ENCODE measurements around the gene SYNPO2L. TPM values are rescaled to one million over a fixed set of nuclear protein-coding genes. Genes with fewer than 3 reads are reported as not detected.

Gene SYNPO2L
- total RNA-seq, 4 donors from 2014 or later: 0.19 to 0.48 (median 0.24) TPM

- no peak for DNase-seq
- Histone ChIP-seq H3K36me3 (no peaks in the 10 kb centered on the region), H3K27ac (no peak overlapping the region), H3K9me3 (no peaks in the 10 kb centered on the region), H3K27me3 (no peaks in the 10 kb centered on the region), H3K4me3 (no peak overlapping the region), H3K4me1 (peaks cover 8 to 22% (median 12%) of the 10 kb centered on the region in 3 donors)
- TF ChIP-seq CTCF (IDR thresholded peaks at IDR 0.05) (peak; percentile 75 to 93 (median 90)), POLR2A (IDR thresholded peaks at IDR 0.05) (no peak)
- intact Hi-C loops (cut with DNase I): no loop called here
- WGBS, 2 donors: 7 to 20% methylated on average over 4 to 5 of the region's 5 CpGs
Measured at GRCh38 chr10:73644015-73644743, 11.7 kb downstream of the SYNPO2L start.

- H3K27ac ChIP-seq: no peak overlapping the region
- H3K36me3 ChIP-seq: no peaks in the 10 kb centered on the region
- no peaks in the 10 kb centered on the region for H3K27me3 ChIP-seq
- peaks cover 7 to 18% (median 12%) of the 10 kb centered on the region in 3 donors for H3K4me1 ChIP-seq
- no peak for DNase-seq
- no peaks in the 10 kb centered on the region for H3K9me3 ChIP-seq
- intact Hi-C loops (cut with DNase I): loop anchor here (2.0 kb wide), 1 partner anchor 113 kb away; no protein-coding TSS in a partner anchor
- TF ChIP-seq CTCF (IDR thresholded peaks at IDR 0.05) (no peak), POLR2A (IDR thresholded peaks at IDR 0.05) (no peak)
- H3K4me3 ChIP-seq: no peak overlapping the region
- 73 to 81% methylated on average over 2 of the region's 2 CpGs for WGBS, 2 donors
Measured at GRCh38 chr10:73643362-73643761, 12.5 kb downstream of the SYNPO2L start.

- 71% methylated on average over 4 to 7 of the region's 9 CpGs for WGBS, 2 donors
- H3K27ac ChIP-seq: no peak within 1 kb of the TSS
- no peak within 1 kb of the TSS for H3K4me3 ChIP-seq
- no peaks in the 10 kb centered on the region for H3K9me3 ChIP-seq
- intact Hi-C loops (cut with DNase I): loop anchor here (2.0 kb wide), 1 partner anchor 111 kb away; no protein-coding TSS in a partner anchor
- H3K36me3 ChIP-seq: no peaks in the 10 kb centered on the region
- DNase-seq: no peak
- H3K4me1 ChIP-seq: no peaks in the 10 kb centered on the region
- TF ChIP-seq POLR2A (IDR thresholded peaks at IDR 0.05) (no peak), CTCF (IDR thresholded peaks at IDR 0.05) (no peak)
- no peaks in the 10 kb centered on the region for H3K27me3 ChIP-seq
Measured at GRCh38 chr10:73641328-73642060, 14.3 kb downstream of the SYNPO2L start, which contains the start of gene MYOZ1. MYOZ1 (minus strand) TSS chr10:73641474; CDS start chr10:73640017, 1,457 bp downstream.

- 69 to 93% methylated on average over 3 of the region's 3 CpGs for WGBS, 2 donors
- H3K27me3 ChIP-seq: no peaks in the 10 kb centered on the region
- no peak overlapping the region for H3K4me3 ChIP-seq
- intact Hi-C loops (cut with DNase I): no loop called here
- no peaks in the 10 kb centered on the region for H3K36me3 ChIP-seq
- TF ChIP-seq POLR2A (IDR thresholded peaks at IDR 0.05): no peak
- H3K27ac ChIP-seq: no peak overlapping the region
- H3K4me1 ChIP-seq: no peaks in the 10 kb centered on the region
- H3K9me3 ChIP-seq: no peaks in the 10 kb centered on the region
- DNase-seq: no peak
Measured at GRCh38 chr10:73639286-73639685, 16.5 kb downstream of the SYNPO2L start.

- no peak for DNase-seq
- no peaks in the 10 kb centered on the region for H3K27me3 ChIP-seq
- intact Hi-C loops (cut with DNase I): no loop called here
- H3K36me3 ChIP-seq: no peaks in the 10 kb centered on the region
- H3K27ac ChIP-seq: no peak overlapping the region
- H3K4me3 ChIP-seq: no peak overlapping the region
- no peaks in the 10 kb centered on the region for H3K9me3 ChIP-seq
- no peak for TF ChIP-seq POLR2A (IDR thresholded peaks at IDR 0.05)
- TF ChIP-seq CTCF (IDR thresholded peaks at IDR 0.05): no peak
- 67% methylated on average over 1 of the region's 1 CpG; no CpG with 5 or more reads in 1 of the 2 donors for WGBS, 2 donors
- H3K4me1 ChIP-seq: no peaks in the 10 kb centered on the region
Measured at GRCh38 chr10:73635781-73636180, 20.0 kb downstream of the SYNPO2L start.
